HG03066 (cell line): ENCODE measurements around the gene TBX22.
"Not testable (repeated sequence)": the region's sequence is repeated elsewhere in the genome, so short reads cannot be mapped to it uniquely, and the experiment has no call there.

Experiments used
- ATAC-seq: cut with Tn5 transposase; IDR thresholded peaks from one replicate; pipeline ENCODE4 v1.9.1; 2021; ENCODE audit warnings: low read depth; ENCODE audit not compliant: unreplicated experiment

The TBX22 gene, protein sequence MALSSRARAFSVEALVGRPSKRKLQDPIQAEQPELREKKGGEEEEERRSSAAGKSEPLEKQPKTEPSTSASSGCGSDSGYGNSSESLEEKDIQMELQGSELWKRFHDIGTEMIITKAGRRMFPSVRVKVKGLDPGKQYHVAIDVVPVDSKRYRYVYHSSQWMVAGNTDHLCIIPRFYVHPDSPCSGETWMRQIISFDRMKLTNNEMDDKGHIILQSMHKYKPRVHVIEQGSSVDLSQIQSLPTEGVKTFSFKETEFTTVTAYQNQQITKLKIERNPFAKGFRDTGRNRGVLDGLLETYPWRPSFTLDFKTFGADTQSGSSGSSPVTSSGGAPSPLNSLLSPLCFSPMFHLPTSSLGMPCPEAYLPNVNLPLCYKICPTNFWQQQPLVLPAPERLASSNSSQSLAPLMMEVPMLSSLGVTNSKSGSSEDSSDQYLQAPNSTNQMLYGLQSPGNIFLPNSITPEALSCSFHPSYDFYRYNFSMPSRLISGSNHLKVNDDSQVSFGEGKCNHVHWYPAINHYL

GRCh38 chrX:80014141-80014940, at the start of gene TBX22:
TBX22 (plus strand) TSS chrX:80014753; CDS start chrX:80022270, 7,517 bp downstream.
- ATAC-seq = no peak

DNA sequence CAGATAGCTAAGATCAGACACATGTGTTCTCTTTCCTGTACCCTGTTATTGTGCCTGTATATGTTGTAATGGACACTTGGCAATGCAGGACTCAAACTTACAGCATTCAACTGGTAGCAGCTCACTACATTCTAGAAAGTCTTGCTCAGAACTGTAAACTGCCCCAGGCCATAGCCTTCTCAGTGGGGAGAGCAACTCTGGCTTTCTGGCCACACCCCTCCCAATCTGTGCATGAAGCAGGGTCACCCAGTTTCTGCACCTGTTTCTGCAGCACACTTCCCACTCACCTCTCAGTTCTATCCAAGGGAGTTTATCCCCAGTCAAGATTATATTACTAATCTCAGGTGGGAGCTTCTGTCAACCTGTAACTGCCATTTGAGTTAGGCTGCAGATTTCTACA, 38.9 kb upstream of the TBX22 start:
- ATAC-seq = no peak

GRCh38 chrX:80004458-80004857, 10.1 kb upstream of the TBX22 start:
- ATAC-seq = no peak

DNA sequence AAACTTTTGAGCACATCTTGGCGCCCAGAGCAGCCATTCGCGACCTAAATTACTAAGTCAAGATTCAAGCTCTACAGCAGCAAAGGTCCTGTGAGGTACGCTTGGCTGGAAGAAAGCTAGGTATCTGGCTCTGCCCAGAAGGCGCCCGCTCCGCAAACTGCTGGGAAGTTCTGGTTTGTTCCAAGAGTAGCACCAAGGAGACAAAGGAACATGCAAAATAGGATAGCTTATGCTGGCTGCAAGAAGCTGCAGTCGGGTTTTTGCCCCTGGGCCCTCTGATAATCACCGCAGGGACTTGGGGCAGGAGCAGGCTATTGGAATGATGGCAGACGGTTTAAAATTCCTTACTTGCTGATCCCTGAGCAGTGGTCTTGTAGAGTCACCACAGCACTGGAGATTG, 3.0 kb upstream of the TBX22 start:
- ATAC-seq = no peak

GRCh38 chrX:80016182-80016581, 1.6 kb downstream of the TBX22 start:
- ATAC-seq = no peak

DNA sequence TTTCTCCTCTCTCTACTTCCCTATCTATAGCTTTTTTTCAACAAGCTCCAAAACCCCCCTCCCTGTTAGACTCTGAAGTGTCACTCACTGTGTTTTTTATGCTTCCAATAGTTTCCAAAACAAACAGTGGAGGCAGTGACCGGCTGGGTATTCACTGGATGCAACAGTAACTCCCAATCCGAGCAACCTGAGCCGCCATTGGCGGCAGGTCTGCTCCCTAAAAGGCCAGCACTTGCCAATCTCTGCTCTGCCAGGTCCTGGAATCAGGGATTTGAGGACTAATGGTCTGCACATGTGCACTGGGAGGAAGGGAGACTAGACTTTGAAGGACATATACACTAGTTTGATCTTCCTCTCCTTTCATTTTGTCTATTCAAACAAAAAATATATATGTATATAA, 7.1 kb downstream of the TBX22 start:
- ATAC-seq = no peak

GRCh38 chrX:80022363-80023031, 7.9 kb downstream of the TBX22 start:
- ATAC-seq = no peak

- ATAC-seq = no peak
These were observed 11.6 kb downstream of the TBX22 start for GRCh38 chrX:80026116-80026515.

DNA sequence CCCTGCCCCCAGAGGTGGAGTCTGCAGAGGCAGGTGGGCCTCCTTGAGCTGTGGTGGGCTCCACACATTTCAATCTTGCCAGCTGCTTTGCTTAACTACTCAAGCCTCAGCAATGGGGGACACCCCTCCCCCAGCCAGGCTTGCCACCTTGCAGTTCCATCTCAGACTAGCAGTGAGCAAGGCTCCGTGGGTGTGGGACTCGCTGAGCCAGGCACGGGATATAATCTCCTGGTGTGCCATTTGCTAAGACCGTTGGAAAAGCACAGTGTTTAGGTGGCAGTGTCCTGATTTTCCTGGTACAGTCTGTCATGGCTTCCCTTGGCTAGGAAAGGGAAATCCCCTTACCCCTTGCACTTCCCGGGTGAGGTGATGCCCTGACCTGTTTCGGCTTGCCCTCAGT, 51.6 kb downstream of the TBX22 start:
- ATAC-seq = not testable (repeated sequence)

DNA sequence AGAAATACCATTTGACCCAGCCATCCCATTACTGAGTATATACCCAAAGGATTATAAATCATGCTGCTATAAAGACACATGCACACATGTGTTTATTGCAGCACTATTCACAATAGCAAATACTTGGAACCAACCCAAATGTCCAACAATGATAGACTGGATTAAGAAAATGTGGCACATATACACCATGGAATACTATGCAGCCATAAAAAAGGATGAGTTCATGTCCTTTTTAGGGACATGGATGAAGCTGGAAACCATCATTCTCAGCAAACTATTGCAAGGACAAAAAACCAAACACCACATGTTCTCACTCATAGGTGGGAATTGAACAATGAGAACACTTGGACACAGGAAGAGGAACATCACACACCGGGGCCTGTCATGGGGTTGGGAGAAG, 61.1 kb downstream of the TBX22 start:
- not testable (repeated sequence) for ATAC-seq
